HEK293 (cell line): ENCODE results near the gene NUP153.

Source experiments
- CTCF ChIA-PET: fragments of 350-600 bp; formaldehyde crosslinking; extraction: SDS; loops from one replicate; lab custom pipeline; 2021; ENCODE audit warnings: antibody characterized with exemption; lab: Yijun Ruan, JAX
- POLR2A ChIA-PET: fragments of 300-600 bp; formaldehyde crosslinking; extraction: SDS; loops from one replicate; lab custom pipeline; 2020; ENCODE audit warnings: antibody characterized with exemption, inconsistent platforms; lab: Yijun Ruan, JAX
- H3K27ac ChIP-seq: fragments of 200-500 bp; sonication (Bioruptor generic); 2 replicates; pipeline ENCODE4 v1.5.1; 2014; ENCODE audit warnings: low read depth, low read length, control low read depth, inconsistent platforms; ENCODE audit errors: extremely low read depth
- H3K36me3 ChIP-seq, 2 experiments: fragments of 200-500 bp in 1 of 2; sonication (Bioruptor generic) in 1 of 2; 1 replicate in 1 of 2; 2 replicates in 1 of 2; pipeline ENCODE4 v1.5.1; 2014 to 2017; ENCODE audit warnings: inconsistent platforms in 2 of 2, low read length in 2 of 2; ENCODE audit not compliant: control insufficient read depth in 2 of 2, insufficient read depth in 1 of 2
- H3K4me1 ChIP-seq: fragments of 200-500 bp; sonication (Bioruptor generic); 2 replicates; pipeline ENCODE4 v1.5.1; 2014; ENCODE audit warnings: mild to moderate bottlenecking, low read length, inconsistent platforms; ENCODE audit not compliant: control insufficient read depth, insufficient read depth
- H3K4me3 ChIP-seq: 2 replicates; pipeline ENCODE4 v1.5.1; 2011; ENCODE audit warnings: low read depth, mild to moderate bottlenecking, control low read depth, low read length, moderate library complexity
- H3K9me3 ChIP-seq: fragments of 200-500 bp; sonication (Bioruptor generic); 2 replicates; pipeline ENCODE4 v1.5.1; 2014; ENCODE audit warnings: low read depth, low read length, inconsistent platforms; ENCODE audit not compliant: control insufficient read depth, insufficient read depth
- BCL6B ChIP-seq: fragments of 450-650 bp; formaldehyde crosslinking; IDR thresholded peaks from 2 replicates; pipeline ENCODE4 v1.5.1; 2017; ENCODE audit warnings: missing biosample characterization, missing genetic modification characterization
- FEZF1 ChIP-seq: fragments of 450-650 bp; formaldehyde crosslinking; IDR thresholded peaks from 2 replicates; pipeline ENCODE4 v1.5.1; 2016; ENCODE audit warnings: missing biosample characterization, missing genetic modification characterization
- GFI1B ChIP-seq: fragments of 450-650 bp; formaldehyde crosslinking; IDR thresholded peaks from 2 replicates; pipeline ENCODE4 v1.5.1; 2016; ENCODE audit warnings: missing biosample characterization, missing genetic modification characterization
- IKZF3 ChIP-seq: fragments of 450-650 bp; IDR thresholded peaks from 2 replicates; pipeline ENCODE4 v1.5.0; 2018; ENCODE audit warnings: missing biosample characterization, mild to moderate bottlenecking, missing genetic modification characterization, moderate library complexity
- MYNN ChIP-seq: fragments of 450-650 bp; formaldehyde crosslinking; IDR thresholded peaks from 2 replicates; pipeline ENCODE4 v1.5.1; 2016; ENCODE audit warnings: missing biosample characterization, missing genetic modification characterization, borderline replicate concordance
- SCRT1 ChIP-seq: fragments of 450-650 bp; formaldehyde crosslinking; IDR thresholded peaks from 2 replicates; pipeline ENCODE4 v1.5.1; 2016; ENCODE audit warnings: missing biosample characterization, missing genetic modification characterization, borderline replicate concordance
- SCRT2 ChIP-seq: fragments of 450-650 bp; formaldehyde crosslinking; IDR thresholded peaks from 2 replicates; pipeline ENCODE4 v1.5.1; 2016; ENCODE audit warnings: missing biosample characterization, missing genetic modification characterization
- ZBTB21 ChIP-seq: fragments of 450-650 bp; formaldehyde crosslinking; IDR thresholded peaks from 2 replicates; pipeline ENCODE4 v1.5.1; 2017; ENCODE audit warnings: missing biosample characterization, missing genetic modification characterization
- ZEB2 ChIP-seq: fragments of 450-650 bp; formaldehyde crosslinking; IDR thresholded peaks from 2 replicates; pipeline ENCODE4 v1.5.1; 2016; ENCODE audit warnings: missing biosample characterization, missing genetic modification characterization
- ZFHX2 ChIP-seq: fragments of 450-650 bp; formaldehyde crosslinking; conservative IDR thresholded peaks from 2 replicates; pipeline ENCODE4 v1.5.1; 2016; ENCODE audit warnings: missing biosample characterization, missing genetic modification characterization
- ZFP37 ChIP-seq: fragments of 450-650 bp; formaldehyde crosslinking; IDR thresholded peaks from 2 replicates; pipeline ENCODE4 v1.5.1; 2016; ENCODE audit warnings: missing biosample characterization, missing genetic modification characterization
- ZIC2 ChIP-seq: fragments of 450-650 bp; formaldehyde crosslinking; IDR thresholded peaks from 2 replicates; pipeline ENCODE4 v1.5.1; 2016; ENCODE audit warnings: missing biosample characterization, missing genetic modification characterization
- ZNF148 ChIP-seq: fragments of 450-650 bp; formaldehyde crosslinking; IDR thresholded peaks from 2 replicates; pipeline ENCODE4 v1.5.0; 2017; ENCODE audit warnings: missing biosample characterization, missing genetic modification characterization, borderline replicate concordance
- ZNF248 ChIP-seq: fragments of 450-650 bp; formaldehyde crosslinking; IDR thresholded peaks from 2 replicates; pipeline ENCODE4 v1.5.1; 2017; ENCODE audit warnings: missing biosample characterization, missing genetic modification characterization
- ZNF26 ChIP-seq: fragments of 450-650 bp; formaldehyde crosslinking; IDR thresholded peaks from 2 replicates; pipeline ENCODE4 v1.5.1; 2016; ENCODE audit warnings: missing biosample characterization, missing genetic modification characterization
- ZNF335 ChIP-seq: fragments of 450-650 bp; formaldehyde crosslinking; conservative IDR thresholded peaks from 2 replicates; pipeline ENCODE4 v1.5.1; 2016; ENCODE audit warnings: missing biosample characterization, missing genetic modification characterization
- ZNF624 ChIP-seq: fragments of 450-650 bp; formaldehyde crosslinking; IDR thresholded peaks from 2 replicates; pipeline ENCODE4 v1.5.1; 2017; ENCODE audit warnings: missing biosample characterization, missing genetic modification characterization
- ZNF692 ChIP-seq: fragments of 450-650 bp; formaldehyde crosslinking; IDR thresholded peaks from 2 replicates; pipeline ENCODE4 v1.5.1; 2016; ENCODE audit warnings: missing biosample characterization, missing genetic modification characterization
- ZNF701 ChIP-seq: fragments of 450-650 bp; formaldehyde crosslinking; IDR thresholded peaks from 2 replicates; pipeline ENCODE4 v1.5.1; 2016; ENCODE audit warnings: missing biosample characterization, missing genetic modification characterization
- ZXDB ChIP-seq: fragments of 450-650 bp; formaldehyde crosslinking; IDR thresholded peaks from 2 replicates; pipeline ENCODE4 v1.5.1; 2016; ENCODE audit warnings: missing biosample characterization, missing genetic modification characterization
- TF ChIP-seq, protein P1 (sequence below): fragments of 450-650 bp; formaldehyde crosslinking; IDR thresholded peaks from 2 replicates; pipeline ENCODE4 v1.5.1; 2017; ENCODE audit warnings: missing biosample characterization, missing genetic modification characterization

The NUP153 gene

DNA sequence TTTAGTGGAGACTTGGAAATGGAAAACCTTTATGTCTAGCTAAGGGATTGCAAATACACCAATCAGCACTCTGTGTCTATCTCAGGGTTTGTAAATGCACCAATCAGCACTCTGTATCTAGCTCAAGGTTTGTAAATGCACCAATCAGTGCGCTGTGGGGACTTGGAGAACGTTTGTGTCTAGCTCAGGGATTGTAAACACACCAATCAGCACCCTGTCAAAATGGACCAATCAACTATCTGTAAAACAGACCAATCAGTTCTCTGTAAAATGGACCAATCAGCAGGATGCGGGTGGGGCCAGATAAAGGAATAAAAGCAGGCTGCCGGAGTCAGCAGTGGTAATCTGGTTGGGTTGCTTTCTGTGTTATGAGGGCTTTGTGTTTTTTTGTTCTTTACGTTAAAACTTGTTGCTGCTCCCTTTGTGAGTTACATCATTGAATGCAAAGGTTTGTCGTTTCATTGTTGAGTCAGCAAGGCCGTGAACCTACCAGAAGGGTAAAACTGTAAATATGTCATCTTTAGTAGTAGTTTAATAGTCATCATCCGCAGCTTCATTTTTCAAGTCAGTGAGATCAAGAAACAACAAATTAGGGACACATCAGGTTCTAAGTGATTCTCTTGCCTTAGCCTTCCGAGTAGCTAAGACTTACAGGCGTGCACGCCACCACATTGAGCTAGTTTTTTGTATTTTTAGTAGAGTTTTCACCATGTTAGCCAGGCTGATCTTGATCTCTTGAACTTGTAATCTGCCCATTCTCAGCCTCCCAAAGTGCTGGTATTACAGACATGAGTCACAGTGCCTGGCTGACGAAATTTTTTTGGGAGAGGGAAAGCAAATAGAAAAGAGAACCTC lies 22.7 kb upstream of the NUP153 start:
- ChIA-PET POLR2A (no interaction called here), CTCF (interaction anchor here (0.6 kb wide), 1 partner anchor 262 kb away, joined by 3 read pairs; no protein-coding TSS in a partner anchor)
- H3K36me3 ChIP-seq, result no peaks in the 10 kb centered on the region
- no peaks in the 10 kb centered on the region for H3K9me3 ChIP-seq
- no peak overlapping the region for H3K27ac ChIP-seq
- TF ChIP-seq SCRT2 (peak; percentile 61; the same call in 1 of the 2 replicates), ZBTB21 (tag by site-specific recombination) (no peak), ZNF624 (no peak), ZNF248 (tag by site-specific recombination) (no peak), IKZF3 (tag by site-specific recombination) (no peak)
- no peak overlapping the region for H3K4me3 ChIP-seq
- no peaks in the 10 kb centered on the region for H3K4me1 ChIP-seq

GRCh38 chr6:17728551-17729222 lies 22.0 kb upstream of the NUP153 start:
- no peaks in the 10 kb centered on the region for H3K36me3 ChIP-seq
- no peaks in the 10 kb centered on the region for H3K9me3 ChIP-seq
- ChIA-PET POLR2A (interaction anchor here (0.7 kb wide), 1 partner anchor 16 kb away, joined by 8 read pairs; no protein-coding TSS in a partner anchor), CTCF (interaction anchor here (0.9 kb wide), 1 partner anchor 14 kb away, joined by 3 read pairs; no protein-coding TSS in a partner anchor)
- H3K4me1 ChIP-seq, result no peaks in the 10 kb centered on the region
- H3K27ac ChIP-seq, result no peak overlapping the region
- TF ChIP-seq ZFP37 (tag by site-specific recombination), result no peak
- TF ChIP-seq ZNF26 (tag by site-specific recombination), result no peak
- no peak for TF ChIP-seq ZXDB (tag by site-specific recombination)
- no peak for TF ChIP-seq ZNF148 (tag by site-specific recombination)
- TF ChIP-seq ZEB2 (tag by site-specific recombination), result no peak
- TF ChIP-seq ZNF701 (tag by site-specific recombination), result no peak
- H3K4me3 ChIP-seq, result no peak overlapping the region

- H3K9me3 ChIP-seq, result no peaks in the 10 kb centered on the region
- H3K4me3 ChIP-seq, result no peak overlapping the region
- POLR2A ChIA-PET, result interaction anchor here (2.0 kb wide), 1 partner anchor 18 kb away, joined by 12 read pairs; the partner anchor contains the start of gene NUP153
- CTCF ChIA-PET, result interaction anchor here (1.0 to 1.4 kb wide), 2 partner anchors 11 to 18 kb away, joined by 3 to 4 read pairs; partner anchors contain the start of gene NUP153
- H3K4me1 ChIP-seq, result no peaks in the 10 kb centered on the region
- no peaks in the 10 kb centered on the region for H3K36me3 ChIP-seq
- no peak overlapping the region for H3K27ac ChIP-seq
- peak; percentile 49 for TF ChIP-seq ZIC2 (tag by site-specific recombination)
- no peak for TF ChIP-seq ZNF248 (tag by site-specific recombination)
- no peak for TF ChIP-seq GFI1B (tag by site-specific recombination)
- TF ChIP-seq ZNF692, result no peak
- no peak for TF ChIP-seq MYNN (tag by site-specific recombination)
- TF ChIP-seq ZFHX2, result peak; percentile 69
- TF ChIP-seq, protein P1, sequence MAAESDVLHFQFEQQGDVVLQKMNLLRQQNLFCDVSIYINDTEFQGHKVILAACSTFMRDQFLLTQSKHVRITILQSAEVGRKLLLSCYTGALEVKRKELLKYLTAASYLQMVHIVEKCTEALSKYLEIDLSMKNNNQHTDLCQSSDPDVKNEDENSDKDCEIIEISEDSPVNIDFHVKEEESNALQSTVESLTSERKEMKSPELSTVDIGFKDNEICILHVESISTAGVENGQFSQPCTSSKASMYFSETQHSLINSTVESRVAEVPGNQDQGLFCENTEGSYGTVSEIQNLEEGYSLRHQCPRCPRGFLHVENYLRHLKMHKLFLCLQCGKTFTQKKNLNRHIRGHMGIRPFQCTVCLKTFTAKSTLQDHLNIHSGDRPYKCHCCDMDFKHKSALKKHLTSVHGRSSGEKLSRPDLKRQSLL (tag by site-specific recombination), result no peak
- TF ChIP-seq ZNF335 (tag by site-specific recombination), result no peak
- TF ChIP-seq BCL6B (tag by site-specific recombination), result no peak
- TF ChIP-seq FEZF1 (tag by site-specific recombination), result no peak
- no peak for TF ChIP-seq IKZF3 (tag by site-specific recombination)
- no peak for TF ChIP-seq SCRT1 (tag by site-specific recombination)
These were observed 18.4 kb upstream of the NUP153 start for GRCh38 chr6:17725083-17725482.
